Keratinocyte (primary cell): ENCODE data around the gene DDX28. TPM values are rescaled to one million over a fixed set of nuclear protein-coding genes. Genes with fewer than 3 reads are reported as not detected.
"Not testable (repeated sequence)": the region's sequence is repeated elsewhere in the genome, so short reads cannot be mapped to it uniquely, and the experiment has no call there.

Experiments used
- DNase-seq: peaks from one replicate; pipeline ENCODE4 v3.0.0-alpha.2; 2011; ENCODE audit warnings: low read depth, missing footprints, low spot score
- FAIRE-seq: peaks from 2 replicates; lab custom pipeline; 2011; peaks lifted over from hg19 to GRCh38; lab: Jason Lieb, UNC
- H2AFZ ChIP-seq: 2 replicates; pipeline ENCODE4 v1.6.0; 2012; ENCODE audit warnings: low read length, control low read depth, inconsistent platforms; ENCODE audit not compliant: control insufficient read depth
- H3K27ac ChIP-seq: 2 replicates; pipeline ENCODE4 v1.5.1; 2011; ENCODE audit warnings: low read length; ENCODE audit not compliant: control insufficient read depth, insufficient read depth
- H3K27me3 ChIP-seq: 3 replicates; pipeline ENCODE4 v1.6.0; 2011; ENCODE audit warnings: low read length; ENCODE audit not compliant: control insufficient read depth, insufficient read depth; ENCODE audit errors: extremely low read depth
- H3K36me3 ChIP-seq, 2 experiments: 2 replicates in 1 of 2; 3 replicates in 1 of 2; pipeline ENCODE4 v1.5.1; 2011; ENCODE audit warnings: low read length in 2 of 2, mild to moderate bottlenecking in 1 of 2; ENCODE audit not compliant: control insufficient read depth in 2 of 2, insufficient read depth in 2 of 2; ENCODE audit errors: extremely low read depth in 1 of 2
- H3K4me1 ChIP-seq: 3 replicates; pipeline ENCODE4 v1.5.1; 2011; ENCODE audit warnings: low read length; ENCODE audit not compliant: control insufficient read depth, insufficient read depth; ENCODE audit errors: extremely low read depth
- H3K4me2 ChIP-seq: 3 replicates; pipeline ENCODE4 v1.6.0; 2011; ENCODE audit warnings: low read depth, low read length; ENCODE audit not compliant: control insufficient read depth, insufficient read depth; ENCODE audit errors: extremely low read depth
- H3K4me3 ChIP-seq, 3 experiments: fragments of 200-600 bp in 1 of 3; sonication (generic) in 1 of 3; 2 replicates in 2 of 3; 3 replicates in 1 of 3; pipeline ENCODE4 v1.5.1; 2011 to 2016; ENCODE audit warnings: low read length in 3 of 3, mild to moderate bottlenecking in 3 of 3, control low read depth in 2 of 3, inconsistent platforms in 1 of 3, low read depth in 1 of 3, mixed read lengths in 1 of 3, mixed run types in 1 of 3, moderate library complexity in 1 of 3; ENCODE audit not compliant: control insufficient read depth in 2 of 3, insufficient read depth in 2 of 3; ENCODE audit errors: extremely low read depth in 1 of 3
- H3K79me2 ChIP-seq: 2 replicates; pipeline ENCODE4 v1.6.0; 2012; ENCODE audit warnings: low read length; ENCODE audit not compliant: control insufficient read depth, insufficient read depth
- H3K9ac ChIP-seq: 3 replicates; pipeline ENCODE4 v1.6.0; 2011; ENCODE audit warnings: low read length; ENCODE audit not compliant: control insufficient read depth, insufficient read depth; ENCODE audit errors: extremely low read depth
- H3K9me1 ChIP-seq: 3 replicates; pipeline ENCODE4 v1.6.0; 2011; ENCODE audit warnings: low read length; ENCODE audit not compliant: control insufficient read depth, insufficient read depth; ENCODE audit errors: extremely low read depth
- H3K9me3 ChIP-seq: 2 replicates; pipeline ENCODE4 v1.5.1; 2012; ENCODE audit warnings: low read depth, low read length; ENCODE audit not compliant: control insufficient read depth
- H4K20me1 ChIP-seq: 3 replicates; pipeline ENCODE4 v1.6.0; 2011; ENCODE audit warnings: low read length; ENCODE audit not compliant: control insufficient read depth, insufficient read depth; ENCODE audit errors: extremely low read depth
- CTCF ChIP-seq, 3 experiments: IDR thresholded peaks in 1 of 3; conservative IDR thresholded peaks in 1 of 3; optimal IDR thresholded peaks in 1 of 3; 2 replicates in 2 of 3; 3 replicates in 1 of 3; pipeline versions ENCODE3 to v1.5.1; 2011; ENCODE audit warnings: low read length in 3 of 3, mild to moderate bottlenecking in 3 of 3, moderate library complexity in 2 of 3, control low read depth in 1 of 3, inconsistent platforms in 1 of 3; ENCODE audit not compliant: insufficient read depth in 2 of 3; ENCODE audit errors: extremely low read depth in 1 of 3
- EZH2 ChIP-seq: IDR thresholded peaks from one replicate; pipeline ENCODE4 v1.6.1; 2012; ENCODE audit warnings: inconsistent platforms, mild to moderate bottlenecking, low read length, moderate library complexity
- dilution Hi-C: fragments of 300-500 bp; cut with MboI; formaldehyde crosslinking; loops from one replicate; pipeline ENCODE4 v1.7.0; 2020; ENCODE audit warnings: low sequenced_read_pairs; ENCODE audit not compliant: extremely low pct_ligation_motif_present
- polyA plus RNA-seq, 5 experiments: library from polyadenylated mRNA; depleted of rRNA in 3 of 5; stranded (reverse) in 3 of 5; stranded (forward) in 1 of 5; unstranded in 1 of 5; fragments of >200 nt; gene quantifications; 1 replicate in 1 of 5; 2 replicates in 3 of 5; 3 replicates in 1 of 5; pipeline versions ENCODE4 v1.2.1 to v1.2.3, GENCODE V29; 2011 to 2012; ENCODE audit warnings: missing spikeins in 2 of 5, low read depth in 1 of 5, low replicate concordance in 1 of 5

Gene DDX28
- polyA plus RNA-seq, 1 donor (not counting 4 experiments of a cell fraction or from before 2014, with no cell fraction given) = 12.8 TPM

GRCh38 chr16:67999985-68000384 is 23.0 kb downstream of the DDX28 start:
- no peak for FAIRE-seq
- TF ChIP-seq EZH2 (no peak), CTCF (optimal IDR thresholded peaks at IDR 0.05 in 1 of 3, IDR thresholded peaks at IDR 0.05 in 1 of 3, conservative IDR thresholded peaks at IDR 0.05 in 1 of 3; ENCODE audit: extremely low read depth in 1 of 3, insufficient read depth in 2 of 3, low read length in 3 of 3) (no peak)
- H3K4me3 ChIP-seq = no peak overlapping the region
- no peak overlapping the region for H3K4me2 ChIP-seq
- no peak overlapping the region for H3K9ac ChIP-seq
- no peaks in the 10 kb centered on the region for H3K36me3 ChIP-seq
- no peaks in the 10 kb centered on the region for H3K79me2 ChIP-seq
- H3K27me3 ChIP-seq = no peaks in the 10 kb centered on the region
- DNase-seq = no peak
- H2AFZ ChIP-seq = no peak overlapping the region
- no peaks in the 10 kb centered on the region for H3K9me3 ChIP-seq
- peaks cover 7% of the 10 kb centered on the region for H3K4me1 ChIP-seq
- dilution Hi-C loops = no loop called here
- no peaks in the 10 kb centered on the region for H4K20me1 ChIP-seq
- no peaks in the 10 kb centered on the region for H3K9me1 ChIP-seq
- H3K27ac ChIP-seq = no peak overlapping the region

GRCh38 chr16:67998779-67999688 is 24.0 kb downstream of the DDX28 start, which contains the start of gene DPEP2:
TSS of gene DPEP2 (minus strand) at chr16:67999484. CDS start at chr16:67993212, 6,272 bp downstream.
- DNase-seq, H2AFZ ChIP-seq, H3K4me1 ChIP-seq, H3K27ac ChIP-seq, FAIRE-seq, H4K20me1 ChIP-seq, H3K9ac ChIP-seq, H3K36me3 ChIP-seq, H3K4me3 ChIP-seq, H3K27me3 ChIP-seq, dilution Hi-C loops, H3K79me2 ChIP-seq, H3K9me3 ChIP-seq, H3K4me2 ChIP-seq, H3K9me1 ChIP-seq: not testable (repeated sequence)

- H3K9ac ChIP-seq, H2AFZ ChIP-seq, H3K4me3 ChIP-seq, H3K79me2 ChIP-seq, H3K4me1 ChIP-seq, H3K4me2 ChIP-seq, H3K27ac ChIP-seq, dilution Hi-C loops, H4K20me1 ChIP-seq, H3K9me3 ChIP-seq, DNase-seq, FAIRE-seq, H3K36me3 ChIP-seq, H3K27me3 ChIP-seq, H3K9me1 ChIP-seq: not testable (repeated sequence)
Observed at GRCh38 chr16:67998231-67998778, 24.7 kb downstream of the DDX28 start.
